RWPE1 (cell line): ENCODE measurements around the gene EIF4A2.

Experiments
- CTCF ChIA-PET: fragments of 350-600 bp; sonication (Branson Sonifier 250); formaldehyde crosslinking; extraction: SDS; loops from one replicate; lab custom pipeline; 2021; lab: Yijun Ruan, JAX
- POLR2A ChIA-PET: fragments of 400-600 bp; formaldehyde crosslinking; extraction: SDS; loops from one replicate; lab custom pipeline; 2020; ENCODE audit warnings: antibody characterized with exemption; ENCODE audit not compliant: low non-redundant PET; lab: Yijun Ruan, JAX
- DNase-seq: peaks from one replicate; pipeline ENCODE4 v3.0.0; 2012; ENCODE audit warnings: low spot score
- H3K27ac ChIP-seq: fragments of 450-650 bp; 2 replicates; pipeline ENCODE4 v1.5.1; 2017
- CTCF ChIP-seq: fragments of 450-650 bp; conservative IDR thresholded peaks from 2 replicates; pipeline ENCODE4 v1.5.1; 2017; ENCODE audit warnings: low read depth, mild to moderate bottlenecking

Gene EIF4A2

GRCh38 chr3:186754006-186754405 lies 29.4 kb upstream of the EIF4A2 start:
- peak overlapping the region; percentile 89 for H3K27ac ChIP-seq
- peak; percentile 38 for DNase-seq
- no peak for TF ChIP-seq CTCF
- ChIA-PET POLR2A (no interaction called here), CTCF (interaction anchor here (0.5 to 1.8 kb wide), 4 partner anchors 15 to 870 kb away, joined by 3 to 7 read pairs (median 3); no protein-coding TSS in a partner anchor)

- H3K27ac ChIP-seq = peak overlapping the region; percentile 89
- CTCF ChIA-PET = interaction anchor here (0.7 kb wide), 1 partner anchor 140 kb away, joined by 3 read pairs; no protein-coding TSS in a partner anchor
- no peak for DNase-seq
- TF ChIP-seq CTCF = no peak
- POLR2A ChIA-PET = no interaction called here
These were observed 28.5 kb upstream of the EIF4A2 start for GRCh38 chr3:186754871-186755270.

- H3K27ac ChIP-seq = no peak overlapping the region
- CTCF ChIA-PET = interaction anchor here (0.6 kb wide), 1 partner anchor 34 kb away, joined by 6 read pairs; no protein-coding TSS in a partner anchor
- no peak for TF ChIP-seq CTCF
- no peak for DNase-seq
- POLR2A ChIA-PET = no interaction called here
These were observed 26.2 kb upstream of the EIF4A2 start for GRCh38 chr3:186757214-186757613.

GRCh38 chr3:186757686-186758220 lies 25.6 kb upstream of the EIF4A2 start:
- POLR2A ChIA-PET = no interaction called here
- no peak for TF ChIP-seq CTCF
- DNase-seq = peak; percentile 14
- CTCF ChIA-PET = interaction anchor here (0.7 kb wide), 1 partner anchor 12 kb away, joined by 3 read pairs; no protein-coding TSS in a partner anchor
- no peak overlapping the region for H3K27ac ChIP-seq

- ChIA-PET POLR2A (no interaction called here), CTCF (interaction anchor here (0.6 kb wide), 1 partner anchor 1298 kb away, joined by 5 read pairs; no protein-coding TSS in a partner anchor)
- H3K27ac ChIP-seq = no peak overlapping the region
- DNase-seq = no peak
- no peak for TF ChIP-seq CTCF
These were observed 24.0 kb upstream of the EIF4A2 start for GRCh38 chr3:186759231-186759930.

GRCh38 chr3:186760141-186760833 lies 23.1 kb upstream of the EIF4A2 start:
- H3K27ac ChIP-seq = no peak overlapping the region
- CTCF ChIA-PET = interaction anchor here (0.6 to 0.7 kb wide), 2 partner anchors 219 to 806 kb away, joined by 3 to 7 read pairs; no protein-coding TSS in a partner anchor

More at GRCh38 chr3:186760141-186760833, 23.1 kb upstream of the EIF4A2 start:
- DNase-seq = peak; percentile 70
- POLR2A ChIA-PET = no interaction called here
- TF ChIP-seq CTCF = no peak
